K562 (cell line): ENCODE measurements around the gene TMPRSS5. TPM values are rescaled to one million over a fixed set of nuclear protein-coding genes. Genes with fewer than 3 reads are reported as not detected.

ENCODE experiments used
- DNMT1 ChIP-seq: fragments of 450-650 bp; IDR thresholded peaks from 2 replicates; pipeline ENCODE4 v1.6.1; 2016; ENCODE audit warnings: antibody characterized with exemption, mild to moderate bottlenecking
- E2F6 ChIP-seq, 2 experiments: IDR thresholded peaks; 2 replicates each; pipeline ENCODE4 v1.6.1; 2011; ENCODE audit warnings: borderline replicate concordance in 1 of 2, control low read depth in 1 of 2, low read depth in 1 of 2, low read length in 1 of 2, mild to moderate bottlenecking in 1 of 2, mixed read lengths in 1 of 2, moderate library complexity in 1 of 2; ENCODE audit not compliant: insufficient read depth in 1 of 2, insufficient read length in 1 of 2, poor library complexity in 1 of 2, severe bottlenecking in 1 of 2; ENCODE audit errors: extremely low read depth in 1 of 2
- GTF2A2 ChIP-seq: IDR thresholded peaks from 2 replicates; pipeline ENCODE4 v1.6.1; 2016; ENCODE audit warnings: mild to moderate bottlenecking, missing genetic modification characterization, missing compliant biosample characterization
- ID3 ChIP-seq, 2 experiments: fragments of 250-450 bp in 1 of 2; fragments of 450-650 bp in 1 of 2; sonication (Bioruptor Pico) in 1 of 2; IDR thresholded peaks; 2 replicates each; pipeline versions ENCODE4 v1.6.1 to v1.8.0; 2016 to 2021; ENCODE audit warnings: mild to moderate bottlenecking in 2 of 2, moderate library complexity in 2 of 2, missing compliant biosample characterization in 1 of 2, missing genetic modification characterization in 1 of 2
- LEF1 ChIP-seq: fragments of 450-650 bp; IDR thresholded peaks from 2 replicates; pipeline ENCODE4 v1.6.1; 2016; ENCODE audit warnings: mild to moderate bottlenecking
- MTA1 ChIP-seq: fragments of 450-650 bp; IDR thresholded peaks from 2 replicates; pipeline ENCODE4 v1.6.1; 2017; ENCODE audit warnings: borderline replicate concordance
- NELFE ChIP-seq: IDR thresholded peaks from 2 replicates; pipeline ENCODE4 v1.6.1; 2011; ENCODE audit warnings: mild to moderate bottlenecking; ENCODE audit not compliant: insufficient read depth, insufficient read length
- POLR2AphosphoS2 ChIP-seq: IDR thresholded peaks from 2 replicates; pipeline ENCODE4 v1.6.1; 2012; ENCODE audit warnings: low read length, improper control_type of control experiment
- PTTG1 ChIP-seq: fragments of 450-650 bp; IDR thresholded peaks from 2 replicates; pipeline ENCODE4 v1.6.1; 2016; ENCODE audit warnings: low read depth, mild to moderate bottlenecking, missing genetic modification characterization, missing compliant biosample characterization
- RNF2 ChIP-seq: sonication (generic); IDR thresholded peaks from 2 replicates; pipeline ENCODE4 v1.6.1; 2016
- THRA ChIP-seq: fragments of 450-650 bp; IDR thresholded peaks from 2 replicates; pipeline ENCODE4 v1.6.1; 2017; ENCODE audit warnings: mild to moderate bottlenecking, moderate library complexity
- ZBTB11 ChIP-seq, 3 experiments: fragments of 200-800 bp in 1 of 3; fragments of 250-450 bp in 1 of 3; fragments of 450-650 bp in 1 of 3; sonication (Bioruptor Pico) in 1 of 3; sonication (Bioruptor generic) in 1 of 3; formaldehyde crosslinking in 1 of 3; IDR thresholded peaks; 2 replicates each; pipeline versions ENCODE4 v1.6.1 to v1.8.0; 2016 to 2022; ENCODE audit warnings: mild to moderate bottlenecking in 2 of 3, missing genetic modification characterization in 2 of 3, missing compliant biosample characterization in 1 of 3, moderate library complexity in 1 of 3
- ZFX ChIP-seq: sonication (generic); formaldehyde crosslinking; IDR thresholded peaks from 2 replicates; pipeline ENCODE4 v1.8.0; 2022; ENCODE audit warnings: mild to moderate bottlenecking, missing genetic modification reagents, moderate library complexity
- ZNF280B ChIP-seq: fragments of 250-450 bp; sonication (Bioruptor Pico); IDR thresholded peaks from 2 replicates; pipeline ENCODE4 v1.5.1; 2021; ENCODE audit warnings: mild to moderate bottlenecking
- ZNF408 ChIP-seq: fragments of 250-450 bp; sonication (Bioruptor Pico); IDR thresholded peaks from 2 replicates; pipeline ENCODE4 v1.4.0; 2020; ENCODE audit warnings: low read depth, mild to moderate bottlenecking, moderate library complexity
- polyA plus RNA-seq, 8 experiments: library from polyadenylated mRNA; depleted of rRNA in 4 of 8; stranded (reverse) in 5 of 8; unstranded in 3 of 8; fragments of >200 nt; fragmentation: Nextera tagmentation in 2 of 8; fragmentation: Illumina TruSeq in 1 of 8; extraction: Ambion mirVana in 2 of 8; extraction: Trizol in 1 of 8; gene quantifications; 2 replicates each; pipeline versions ENCODE4 v1.2.1 to v1.2.3, GENCODE V29; 2011 to 2014; ENCODE audit warnings: inconsistent platforms in 1 of 8, missing spikeins in 1 of 8
- total RNA-seq, 7 experiments: library from RNA; depleted of rRNA in 6 of 7; stranded (reverse); fragments of >200 nt in 6 of 7; fragmentation: Illumina TruSeq in 2 of 7; extraction: Trizol in 2 of 7; gene quantifications; 2 replicates each; pipeline versions ENCODE4 v1.2.1 to v1.2.3, GENCODE V29; 2011 to 2021; ENCODE audit warnings: low replicate concordance in 1 of 7
- TF ChIP-seq, protein P1 (sequence below): fragments of 250-450 bp; sonication (Bioruptor Pico); IDR thresholded peaks from 2 replicates; pipeline ENCODE4 v1.8.0; 2022; ENCODE audit warnings: moderate library complexity, mild to moderate bottlenecking, inconsistent platforms
- TF ChIP-seq, protein P2 (sequence below): sonication (generic); formaldehyde crosslinking; IDR thresholded peaks from 2 replicates; pipeline ENCODE4 v1.5.0; 2020; ENCODE audit warnings: missing genetic modification reagents

Gene TMPRSS5
- total and polyA plus RNA-seq, 9 of the 15 experiments (the other 6 are each of a cell fraction or from before 2014, with no cell fraction given), result 0.07 to 0.49 (median 0.17) TPM; not detected in 1

DNA sequence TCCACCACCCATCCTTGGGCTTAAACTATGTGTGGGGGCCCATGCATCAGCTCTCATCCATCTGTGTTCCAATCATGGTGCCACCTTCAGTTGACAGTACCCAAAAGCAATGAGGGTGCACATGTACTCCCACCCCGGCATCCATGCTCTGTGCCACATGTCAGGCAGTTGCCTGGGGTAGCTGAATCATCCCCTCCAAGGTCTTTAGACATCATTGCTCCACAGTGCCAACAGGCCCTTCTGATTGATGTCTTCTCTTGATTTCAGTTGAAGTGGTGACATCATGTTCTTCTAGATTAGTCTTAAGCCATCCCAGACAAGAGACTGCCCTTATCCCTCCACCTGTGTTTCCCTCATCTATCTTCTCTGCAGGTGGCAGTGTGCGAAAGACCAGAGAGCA, 42.5 kb downstream of the TMPRSS5 start (continued):
- TF ChIP-seq ZNF408 (CRISPR knock-in tag) (no peak), GTF2A2 (peak; percentile 58), DNMT1 (no peak), THRA (no peak), RNF2 (no peak; the same call in 1 of the 2 replicates), POLR2AphosphoS2 (no peak), E2F6 (IDR thresholded peaks at IDR 0.05; ENCODE audit: borderline replicate concordance in 1 of 2, extremely low read depth in 1 of 2, insufficient read depth in 1 of 2, insufficient read length in 1 of 2, low read depth in 1 of 2, low read length in 1 of 2, poor library complexity in 1 of 2, severe bottlenecking in 1 of 2) (no peak), ZNF280B (CRISPR knock-in tag) (no peak), ZFX (CRISPR knock-in tag) (0 out of 2 replicates have a peak, but pooled peaks have one; percentile 11), ZBTB11 (CRISPR knock-in tag; IDR thresholded peaks at IDR 0.05) (no peak), NELFE (no peak), ID3 (CRISPR knock-in tag; IDR thresholded peaks at IDR 0.05) (no peak), ID3 (tag; IDR thresholded peaks at IDR 0.05) (no peak), PTTG1 (tag) (peak; percentile 50; the same call in 1 of the 2 replicates), LEF1 (no peak), MTA1 (no peak)
- TF ChIP-seq, protein P1, sequence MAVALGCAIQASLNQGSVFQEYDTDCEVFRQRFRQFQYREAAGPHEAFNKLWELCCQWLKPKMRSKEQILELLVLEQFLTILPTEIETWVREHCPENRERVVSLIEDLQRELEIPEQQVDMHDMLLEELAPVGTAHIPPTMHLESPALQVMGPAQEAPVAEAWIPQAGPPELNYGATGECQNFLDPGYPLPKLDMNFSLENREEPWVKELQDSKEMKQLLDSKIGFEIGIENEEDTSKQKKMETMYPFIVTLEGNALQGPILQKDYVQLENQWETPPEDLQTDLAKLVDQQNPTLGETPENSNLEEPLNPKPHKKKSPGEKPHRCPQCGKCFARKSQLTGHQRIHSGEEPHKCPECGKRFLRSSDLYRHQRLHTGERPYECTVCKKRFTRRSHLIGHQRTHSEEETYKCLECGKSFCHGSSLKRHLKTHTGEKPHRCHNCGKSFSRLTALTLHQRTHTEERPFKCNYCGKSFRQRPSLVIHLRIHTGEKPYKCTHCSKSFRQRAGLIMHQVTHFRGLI, result no peak
- TF ChIP-seq, protein P2, sequence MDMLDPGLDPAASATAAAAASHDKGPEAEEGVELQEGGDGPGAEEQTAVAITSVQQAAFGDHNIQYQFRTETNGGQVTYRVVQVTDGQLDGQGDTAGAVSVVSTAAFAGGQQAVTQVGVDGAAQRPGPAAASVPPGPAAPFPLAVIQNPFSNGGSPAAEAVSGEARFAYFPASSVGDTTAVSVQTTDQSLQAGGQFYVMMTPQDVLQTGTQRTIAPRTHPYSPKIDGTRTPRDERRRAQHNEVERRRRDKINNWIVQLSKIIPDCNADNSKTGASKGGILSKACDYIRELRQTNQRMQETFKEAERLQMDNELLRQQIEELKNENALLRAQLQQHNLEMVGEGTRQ (CRISPR knock-in tag), result no peak
